GM12878 (cell line): ENCODE results near the gene ASCC3.

Experiments used
- GABPA ChIP-seq: IDR thresholded peaks from 2 replicates; pipeline ENCODE4 v1.6.1; 2014; ENCODE audit warnings: antibody characterized with exemption, low read depth, mild to moderate bottlenecking, inconsistent platforms
- POLR2AphosphoS5 ChIP-seq: IDR thresholded peaks from 2 replicates; pipeline ENCODE4 v1.6.1; 2011; ENCODE audit warnings: mild to moderate bottlenecking, low read length, inconsistent platforms
- ZBTB40 ChIP-seq: fragments of 450-650 bp; IDR thresholded peaks from 2 replicates; pipeline ENCODE4 v1.6.1; 2016; ENCODE audit warnings: mild to moderate bottlenecking, moderate library complexity, borderline replicate concordance
- ZSCAN29 ChIP-seq: fragments of 450-650 bp; IDR thresholded peaks from 2 replicates; pipeline ENCODE4 v1.6.1; 2017; ENCODE audit warnings: mild to moderate bottlenecking, moderate library complexity

GRCh38 chr6:100745419-100746041, 135.6 kb downstream of the ASCC3 start:
- TF ChIP-seq POLR2AphosphoS5 (no peak), ZBTB40 (no peak), GABPA (no peak), ZSCAN29 (no peak)
